Endothelial cell of umbilical vein (primary cell): ENCODE measurements around the gene SPRR1A. TPM values are rescaled to one million over a fixed set of nuclear protein-coding genes. Genes with fewer than 3 reads are reported as not detected.

Source experiments
- BruUV-seq: library from RNA; stranded (reverse); fragments of 400-500 nt; replicated peaks from 2 replicates; lab custom pipeline; 2021; lab: Mats Ljungman, UMichigan
- CTCF ChIA-PET: fragments of 300-600, 350-600 bp; sonication (Branson Sonifier 250); formaldehyde crosslinking; loops from one replicate; lab custom pipeline; 2021; ENCODE audit warnings: antibody characterized with exemption, inconsistent platforms; lab: Charles Lee
- POLR2A ChIA-PET: fragments of 300-600, 350-600 bp; sonication (Branson Sonifier 250); formaldehyde crosslinking; loops from one replicate; lab custom pipeline; 2021; ENCODE audit warnings: antibody characterized with exemption, inconsistent platforms; lab: Charles Lee
- DNase-seq: peaks from one replicate; pipeline ENCODE4 v3.0.0-alpha.2; 2011; ENCODE audit warnings: low read depth, low spot score
- FAIRE-seq: peaks from 2 replicates; lab custom pipeline; 2011; peaks lifted over from hg19 to GRCh38; lab: Jason Lieb, UNC
- H2AFZ ChIP-seq: 2 replicates; pipeline ENCODE4 v1.6.0; 2012; ENCODE audit warnings: low read depth, low read length, control low read depth, inconsistent platforms
- H3K27ac ChIP-seq: 2 replicates; pipeline ENCODE4 v1.5.1; 2011; ENCODE audit warnings: low read depth, mild to moderate bottlenecking, control low read depth, low read length, moderate library complexity; ENCODE audit not compliant: insufficient read depth
- H3K27me3 ChIP-seq, 2 experiments: 2 replicates each; pipeline versions ENCODE4 v1.6.0 to v1.6.1; 2011; ENCODE audit warnings: low read length in 2 of 2, mixed read lengths in 1 of 2; ENCODE audit not compliant: control insufficient read depth in 2 of 2, insufficient read depth in 2 of 2
- H3K36me3 ChIP-seq, 2 experiments: 2 replicates in 1 of 2; 3 replicates in 1 of 2; pipeline ENCODE4 v1.5.1; 2011; ENCODE audit warnings: low read length in 2 of 2, mild to moderate bottlenecking in 1 of 2, moderate library complexity in 1 of 2; ENCODE audit not compliant: control insufficient read depth in 2 of 2, insufficient read depth in 2 of 2; ENCODE audit errors: extremely low read depth in 1 of 2
- H3K4me1 ChIP-seq: 3 replicates; pipeline ENCODE4 v1.5.1; 2011; ENCODE audit warnings: mild to moderate bottlenecking, low read length; ENCODE audit not compliant: control insufficient read depth, insufficient read depth; ENCODE audit errors: extremely low read depth
- H3K4me2 ChIP-seq: 2 replicates; pipeline ENCODE4 v1.6.1; 2011; ENCODE audit warnings: low read length, control low read depth, mixed read lengths; ENCODE audit not compliant: insufficient read depth
- H3K4me3 ChIP-seq, 3 experiments: fragments of 200-600 bp in 1 of 3; sonication (generic), shearing (Covaris generic) in 1 of 3; replicated peaks in 1 of 3; 2 replicates each; pipeline ENCODE4 v1.5.1; 2011 to 2016; ENCODE audit warnings: control low read depth in 3 of 3, low read length in 3 of 3, mild to moderate bottlenecking in 2 of 3, inconsistent platforms in 1 of 3, low read depth in 1 of 3, moderate library complexity in 1 of 3; ENCODE audit not compliant: insufficient read depth in 1 of 3
- H3K79me2 ChIP-seq: 2 replicates; pipeline ENCODE4 v1.6.0; 2012; ENCODE audit warnings: low read length, inconsistent platforms; ENCODE audit not compliant: control insufficient read depth, insufficient read depth
- H3K9ac ChIP-seq: replicated peaks from 2 replicates; pipeline ENCODE3; 2011; ENCODE audit warnings: low read length, control low read depth; ENCODE audit not compliant: insufficient read depth; ENCODE audit errors: extremely low read depth
- H3K9me1 ChIP-seq: replicated peaks from 3 replicates; pipeline ENCODE4 v1.6.0; 2011; ENCODE audit warnings: mild to moderate bottlenecking, low read length; ENCODE audit not compliant: control insufficient read depth, insufficient read depth; ENCODE audit errors: extremely low read depth
- H3K9me3 ChIP-seq: replicated peaks from 2 replicates; pipeline ENCODE4 v1.5.1; 2012; ENCODE audit warnings: low read length, inconsistent platforms; ENCODE audit not compliant: control insufficient read depth, insufficient read depth
- H4K20me1 ChIP-seq: replicated peaks from 2 replicates; pipeline ENCODE3; 2011; ENCODE audit warnings: mild to moderate bottlenecking, low read length; ENCODE audit not compliant: control insufficient read depth, insufficient read depth; ENCODE audit errors: extremely low read depth
- CTCF ChIP-seq, 2 donors: IDR thresholded peaks; 1 replicate in 1 of 2; 2 replicates in 1 of 2; pipeline ENCODE4 v1.5.1; 2011; ENCODE audit warnings: low read length in 2 of 2, mild to moderate bottlenecking in 2 of 2, moderate library complexity in 2 of 2, control low read depth in 1 of 2, inconsistent platforms in 1 of 2, low read depth in 1 of 2; ENCODE audit not compliant: insufficient read depth in 1 of 2; ENCODE audit errors: extremely low read depth in 1 of 2
- EZH2 ChIP-seq: IDR thresholded peaks from 2 replicates; pipeline ENCODE4 v1.6.1; 2012; ENCODE audit warnings: borderline replicate concordance, low read depth, mild to moderate bottlenecking, moderate library complexity, low read length, inconsistent platforms; ENCODE audit not compliant: severe bottlenecking
- FOS ChIP-seq: IDR thresholded peaks from 2 replicates; pipeline ENCODE4 v1.6.1; 2011; ENCODE audit warnings: mild to moderate bottlenecking, low read length, moderate library complexity, borderline replicate concordance; ENCODE audit not compliant: insufficient read depth
- GATA2 ChIP-seq: IDR thresholded peaks from 2 replicates; pipeline ENCODE4 v1.7.0; 2011; ENCODE audit warnings: low read depth, mild to moderate bottlenecking, moderate library complexity, mixed read lengths, low read length; ENCODE audit not compliant: insufficient read length, insufficient read depth
- JUN ChIP-seq: IDR thresholded peaks from 2 replicates; pipeline ENCODE4 v1.6.1; 2011; ENCODE audit warnings: borderline replicate concordance, low read depth; ENCODE audit not compliant: insufficient read length, insufficient read depth
- MAX ChIP-seq: IDR thresholded peaks from 2 replicates; pipeline ENCODE4 v1.6.1; 2011; ENCODE audit not compliant: insufficient read depth, insufficient read length
- MYC ChIP-seq: IDR thresholded peaks from one replicate; pipeline ENCODE4 v1.6.1; 2011; ENCODE audit warnings: mild to moderate bottlenecking, low read depth, low read length
- POLR2A ChIP-seq: IDR thresholded peaks from 2 replicates; pipeline ENCODE4 v1.6.1; 2012; ENCODE audit warnings: low read depth, mild to moderate bottlenecking, control low read depth, low read length
- POLR2AphosphoS5 ChIP-seq: IDR thresholded peaks from 2 replicates; pipeline ENCODE4 v1.6.1; 2012; ENCODE audit warnings: low read depth, mild to moderate bottlenecking, control low read depth, low read length, moderate library complexity; ENCODE audit not compliant: insufficient read depth
- dilution Hi-C: fragments of 300-500 bp; cut with MboI; formaldehyde crosslinking; loops from one replicate; pipeline ENCODE4 v1.15.0; 2019; ENCODE audit warnings: low sequenced_read_pairs; ENCODE audit not compliant: extremely low pct_ligation_motif_present
- intact Hi-C: fragments of 100-400 bp; cut with micrococcal nuclease; formaldehyde crosslinking; loops from one replicate; pipeline ENCODE4 v1.10.0; 2022
- polyA plus RNA-seq, 4 experiments: library from polyadenylated mRNA; depleted of rRNA in 3 of 4; stranded (reverse) in 3 of 4; unstranded in 1 of 4; fragments of >200 nt; gene quantifications; 2 replicates each; pipeline versions ENCODE4 v1.2.1 to v1.2.3, GENCODE V29; 2011 to 2012; ENCODE audit warnings: missing spikeins in 1 of 4
- total RNA-seq: library from RNA; stranded (reverse); gene quantifications from 2 replicates; pipeline ENCODE4 v1.2.3, GENCODE V29; 2021

SPRR1A gene
- total and polyA plus RNA-seq, 2 donors (not counting 3 experiments of a cell fraction or from before 2014, with no cell fraction given) = not detected

GRCh38 chr1:152980676-152981075, 3.2 kb upstream of the SPRR1A start:
- no peak overlapping the region for H3K27ac ChIP-seq
- intact Hi-C loops (no loop called here), dilution Hi-C loops (no loop called here)
- DNase-seq = no peak
- CTCF ChIA-PET = no interaction called here
- no peak overlapping the region for H3K9ac ChIP-seq
- no peaks in the 10 kb centered on the region for H3K9me1 ChIP-seq
- TF ChIP-seq GATA2 = no peak
- no peak for TF ChIP-seq CTCF (IDR thresholded peaks at IDR 0.05; ENCODE audit: extremely low read depth in 1 of 2, insufficient read depth in 1 of 2, low read depth in 1 of 2, low read length in 2 of 2)
- TF ChIP-seq MYC = no peak
- TF ChIP-seq POLR2AphosphoS5 = no peak
- TF ChIP-seq JUN = no peak
- TF ChIP-seq EZH2 = no peak
- no peak for TF ChIP-seq POLR2A
- no peak for TF ChIP-seq MAX
- TF ChIP-seq FOS = no peak
- H3K27me3 ChIP-seq = no peaks in the 10 kb centered on the region
- no peaks in the 10 kb centered on the region for H4K20me1 ChIP-seq
- H3K79me2 ChIP-seq = no peaks in the 10 kb centered on the region
- no TSS peak for BruUV-seq
- no peak overlapping the region for H3K4me2 ChIP-seq
- FAIRE-seq = no peak
- H3K4me1 ChIP-seq = no peaks in the 10 kb centered on the region
- H3K9me3 ChIP-seq = no peaks in the 10 kb centered on the region
- no peak overlapping the region for H2AFZ ChIP-seq
- no peak overlapping the region for H3K4me3 ChIP-seq
- no peaks in the 10 kb centered on the region for H3K36me3 ChIP-seq
- POLR2A ChIA-PET = no interaction called here
